GM10266 (cell line): ENCODE results near the gene POFUT2.

ENCODE experiments used
- DNase-seq: peaks from one replicate; pipeline ENCODE4 v3.0.0; 2012; ENCODE audit errors: extremely low spot score
- CTCF ChIP-seq: IDR thresholded peaks from 2 replicates; pipeline ENCODE4 v1.5.1; 2012; ENCODE audit warnings: mild to moderate bottlenecking, low read depth; ENCODE audit not compliant: control insufficient read depth, insufficient read depth; ENCODE audit errors: missing control alignments

Gene POFUT2

GRCh38 chr21:45219517-45219916, 68.2 kb downstream of the POFUT2 start:
- no peak for TF ChIP-seq CTCF
- no peak for DNase-seq

GRCh38 chr21:45217010-45217409, 70.7 kb downstream of the POFUT2 start:
- TF ChIP-seq CTCF: no peak
- no peak for DNase-seq

GRCh38 chr21:45215213-45215612, 72.5 kb downstream of the POFUT2 start:
- DNase-seq: no peak
- TF ChIP-seq CTCF: no peak
